Ovary (tissue), 9 donors: ENCODE results near the gene ESM1. TPM values are rescaled to one million over a fixed set of nuclear protein-coding genes. Genes with fewer than 3 reads are reported as not detected.

Experiments
- DNase-seq, 5 donors: peaks; one replicate each; pipeline ENCODE4 v3.0.0-alpha.2; 2019 to 2020
- H3K27ac ChIP-seq, 2 donors: fragments of 200-600 bp; one replicate each; pipeline versions ENCODE4 v1.5.1 to v1.8.0; 2019 to 2022
- H3K27me3 ChIP-seq: fragments of 200-600 bp; one replicate; pipeline ENCODE4 v1.8.0; 2022
- H3K36me3 ChIP-seq: fragments of 200-600 bp; sonication (generic); one replicate; pipeline ENCODE4 v1.5.1; 2019
- H3K4me1 ChIP-seq: one replicate; pipeline ENCODE4 v1.8.1; 2013; ENCODE audit warnings: mild to moderate bottlenecking, moderate library complexity; ENCODE audit not compliant: insufficient read depth
- H3K4me3 ChIP-seq: fragments of 200-600 bp; sonication (generic); one replicate; pipeline ENCODE4 v1.5.1; 2017
- H3K9me3 ChIP-seq, 2 donors: fragments of 200-600 bp in 1 of 2; sonication (generic) in 1 of 2; one replicate each; pipeline versions ENCODE4 v1.5.1 to v1.8.1; 2013 to 2019; ENCODE audit warnings: mild to moderate bottlenecking in 1 of 2, moderate library complexity in 1 of 2
- EP300 ChIP-seq: sonication (generic); formaldehyde crosslinking; IDR thresholded peaks from one replicate; pipeline ENCODE4 v1.6.1; 2017; ENCODE audit warnings: antibody characterized with exemption
- POLR2A ChIP-seq: fragments of 450-650 bp; IDR thresholded peaks from one replicate; pipeline ENCODE4 v1.6.1; 2017; ENCODE audit warnings: antibody characterized with exemption, mild to moderate bottlenecking, moderate library complexity
- WGBS, 3 donors: extraction: QIAGEN DNeasy Blood & Tissue Kit in 1 of 3; methylation state at CpG; one replicate each; pipeline versions ENCODE4 v1.1.5 to v1.1.7; 2013 to 2017; 5-methylcytosine and 5-hydroxymethylcytosine counted together
- intact Hi-C, 4 donors: fragments of 100-400 bp; cut with DNase I; formaldehyde crosslinking; loops; one replicate each; pipeline versions ENCODE4 v1.11.0 to v1.15.1; 2022 to 2023
- polyA plus RNA-seq, 2 donors: library from polyadenylated mRNA; stranded (reverse); fragments of 200-250 nt in 1 of 2; fragments of 350-450 nt in 1 of 2; fragmentation: Illumina TruSeq in 1 of 2; extraction: RNeasy Lipid Tissue Mini Kit (QIAGEN cat#74804) in 1 of 2; gene quantifications; one replicate each; pipeline ENCODE4 v1.2.3, GENCODE V29; 2013 to 2014
- total RNA-seq, 7 donors: library from RNA; depleted of rRNA in 2 of 7; stranded (reverse); fragments of >200 nt in 2 of 7; fragmentation: NEBNext Ultra II Directional in 3 of 7; extraction: Animal tissue kit (Norgen Biotek cat#: 25700) in 3 of 7; gene quantifications; one replicate each; pipeline versions ENCODE4 v1.1.0 to v1.2.4, GENCODE V29; 2016 to 2023
- TF ChIP-seq, protein P1 (sequence below), 3 donors: fragments of 450-650 bp in 2 of 3; fragments of 200-600 bp in 1 of 3; IDR thresholded peaks; one replicate each; pipeline versions ENCODE4 v1.5.1 to v1.8.0; 2016 to 2022; ENCODE audit warnings: antibody characterized with exemption in 3 of 3, mild to moderate bottlenecking in 1 of 3
- donor health status: DM: no; HTN: no; CAD: no; lungs with moderate emphysema.
- donor health status: DM: no; HTN: no; CAD: no.
- donor health status: Bipolar disorder and iron deficiency.
- donor health status: DM: yes; HTN: yes; CAD: no.
- donor health status: DM: no; HTN: no; CAD: no.
- donor health status: DM: yes; HTN: yes; CAD: no.

Gene ESM1
- total and polyA plus RNA-seq, 9 donors, result 0.10 to 1.5 (median 0.35) TPM; not detected in 3

DNA sequence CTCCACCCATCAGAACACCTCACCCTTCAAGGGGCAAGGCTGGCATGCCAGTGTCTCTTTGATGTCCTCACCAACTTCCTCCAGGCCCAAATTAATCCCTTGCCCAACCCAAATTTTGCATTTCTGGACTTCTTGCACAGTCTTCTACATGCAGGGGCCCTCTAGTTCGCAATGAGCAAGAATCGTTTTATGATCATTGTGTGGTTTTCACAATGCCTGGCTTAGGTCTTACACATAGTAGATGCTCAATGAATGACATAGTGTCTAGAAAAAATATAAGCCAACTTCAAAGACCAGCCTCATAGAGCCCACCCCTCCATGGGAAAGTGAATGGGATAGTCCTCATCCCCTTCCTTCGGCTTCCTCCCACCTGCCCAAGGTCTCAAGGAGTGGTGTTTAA, 9.8 kb upstream of the ESM1 start:
- no peak overlapping the region for H3K4me3 ChIP-seq
- H3K36me3 ChIP-seq, result no peaks in the 10 kb centered on the region
- no peak for DNase-seq
- no peak overlapping the region for H3K27ac ChIP-seq
- 90 to 97% (median 91%) methylated on average over 3 of the region's 3 CpGs for WGBS, 3 donors
- no peaks in the 10 kb centered on the region for H3K9me3 ChIP-seq
- H3K4me1 ChIP-seq, result no peaks in the 10 kb centered on the region
- no peaks in the 10 kb centered on the region for H3K27me3 ChIP-seq
- intact Hi-C loops, result no loop called here
- TF ChIP-seq EP300, result no peak
- TF ChIP-seq, protein P1, sequence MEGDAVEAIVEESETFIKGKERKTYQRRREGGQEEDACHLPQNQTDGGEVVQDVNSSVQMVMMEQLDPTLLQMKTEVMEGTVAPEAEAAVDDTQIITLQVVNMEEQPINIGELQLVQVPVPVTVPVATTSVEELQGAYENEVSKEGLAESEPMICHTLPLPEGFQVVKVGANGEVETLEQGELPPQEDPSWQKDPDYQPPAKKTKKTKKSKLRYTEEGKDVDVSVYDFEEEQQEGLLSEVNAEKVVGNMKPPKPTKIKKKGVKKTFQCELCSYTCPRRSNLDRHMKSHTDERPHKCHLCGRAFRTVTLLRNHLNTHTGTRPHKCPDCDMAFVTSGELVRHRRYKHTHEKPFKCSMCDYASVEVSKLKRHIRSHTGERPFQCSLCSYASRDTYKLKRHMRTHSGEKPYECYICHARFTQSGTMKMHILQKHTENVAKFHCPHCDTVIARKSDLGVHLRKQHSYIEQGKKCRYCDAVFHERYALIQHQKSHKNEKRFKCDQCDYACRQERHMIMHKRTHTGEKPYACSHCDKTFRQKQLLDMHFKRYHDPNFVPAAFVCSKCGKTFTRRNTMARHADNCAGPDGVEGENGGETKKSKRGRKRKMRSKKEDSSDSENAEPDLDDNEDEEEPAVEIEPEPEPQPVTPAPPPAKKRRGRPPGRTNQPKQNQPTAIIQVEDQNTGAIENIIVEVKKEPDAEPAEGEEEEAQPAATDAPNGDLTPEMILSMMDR (IDR thresholded peaks at IDR 0.05), result no peak
- no peak for TF ChIP-seq POLR2A

DNA sequence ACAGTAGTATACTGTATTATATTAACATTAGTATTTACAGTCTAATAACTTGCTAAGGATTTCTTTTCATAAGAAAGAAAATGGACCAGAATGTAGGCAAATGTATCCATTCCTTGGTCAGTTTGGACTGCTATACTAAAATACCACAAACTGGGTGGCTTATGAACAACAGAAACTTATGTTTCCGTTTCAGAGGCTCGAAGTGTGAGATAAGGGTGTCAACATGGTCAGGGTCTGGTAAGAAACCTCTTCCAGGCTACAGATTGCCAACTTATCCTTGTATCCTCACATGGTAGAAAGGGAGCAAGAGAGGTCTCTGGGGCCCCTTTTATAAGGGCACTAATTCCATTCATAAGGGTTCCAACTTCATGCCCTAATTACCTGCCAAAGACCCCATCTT, 9.2 kb upstream of the ESM1 start:
- no peaks in the 10 kb centered on the region for H3K27me3 ChIP-seq
- intact Hi-C loops, result no loop called here
- no peaks in the 10 kb centered on the region for H3K4me1 ChIP-seq
- TF ChIP-seq EP300 (no peak), POLR2A (no peak)
- TF ChIP-seq, protein P1 (IDR thresholded peaks at IDR 0.05), result no peak
- H3K4me3 ChIP-seq, result no peak overlapping the region
- H3K27ac ChIP-seq, result no peak overlapping the region
- no peak for DNase-seq
- no peaks in the 10 kb centered on the region for H3K36me3 ChIP-seq
- no peaks in the 10 kb centered on the region for H3K9me3 ChIP-seq
- 30 to 57% (median 49%) methylated on average over 2 of the region's 2 CpGs for WGBS, 3 donors

DNA sequence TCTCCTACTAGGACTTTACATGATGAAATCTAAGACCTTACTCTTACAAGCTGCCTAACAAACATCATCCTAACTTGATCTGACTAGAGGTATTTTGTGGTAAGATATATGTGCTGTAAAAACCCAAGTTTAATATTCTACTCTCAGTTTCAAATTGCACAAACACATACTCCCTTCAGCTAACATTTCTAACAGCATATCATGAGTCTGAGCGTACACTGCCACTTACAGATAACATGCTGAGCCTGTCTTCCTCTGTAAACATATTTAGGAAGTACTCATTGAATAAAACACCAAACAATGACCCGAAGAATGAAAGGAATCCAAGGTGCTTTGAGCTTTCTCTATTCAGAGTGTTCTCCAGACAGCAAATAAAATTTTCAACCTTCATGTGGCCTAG, 7.9 kb upstream of the ESM1 start:
- no peaks in the 10 kb centered on the region for H3K36me3 ChIP-seq
- H3K4me3 ChIP-seq, result no peak overlapping the region
- DNase-seq, result no peak
- intact Hi-C loops, result no loop called here
- H3K4me1 ChIP-seq, result no peaks in the 10 kb centered on the region
- no peaks in the 10 kb centered on the region for H3K27me3 ChIP-seq
- H3K9me3 ChIP-seq, result no peaks in the 10 kb centered on the region
- TF ChIP-seq, protein P1 (IDR thresholded peaks at IDR 0.05), result no peak
- no peak for TF ChIP-seq POLR2A
- no peak for TF ChIP-seq EP300
- 36 to 46% (median 42%) methylated on average over 2 of the region's 2 CpGs for WGBS, 3 donors
- no peak overlapping the region for H3K27ac ChIP-seq

DNA sequence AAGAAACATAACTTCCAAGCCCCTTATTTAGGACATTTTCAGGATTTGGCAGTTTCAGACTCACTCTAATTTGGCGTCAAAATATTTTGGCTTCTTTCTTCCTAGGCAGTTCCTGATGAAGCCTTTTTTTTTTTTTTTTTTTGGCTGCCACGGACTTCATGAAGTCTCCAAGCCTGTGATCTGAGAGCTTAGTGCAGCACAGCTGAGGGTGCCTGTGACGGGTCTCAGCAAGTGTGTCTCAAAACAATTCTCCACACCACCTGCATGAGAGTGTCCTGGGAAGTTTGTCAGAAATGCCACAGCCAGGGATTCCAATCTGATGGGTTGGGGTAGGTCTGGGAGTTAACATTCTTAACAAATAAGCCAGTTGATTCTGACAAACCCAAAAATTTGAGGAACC, 6.0 kb upstream of the ESM1 start:
- 23 to 35% (median 27%) methylated on average over 3 of the region's 3 CpGs for WGBS, 3 donors

More for the DNA sequence above, 6.0 kb upstream of the ESM1 start:
- intact Hi-C loops, result no loop called here
- no peaks in the 10 kb centered on the region for H3K36me3 ChIP-seq
- H3K27ac ChIP-seq, result no peak overlapping the region
- H3K9me3 ChIP-seq, result no peaks in the 10 kb centered on the region
- H3K27me3 ChIP-seq, result no peaks in the 10 kb centered on the region
- DNase-seq, result no peak
- H3K4me3 ChIP-seq, result no peak overlapping the region
- TF ChIP-seq, protein P1 (IDR thresholded peaks at IDR 0.05), result no peak
- TF ChIP-seq POLR2A, result no peak
- no peak for TF ChIP-seq EP300
- H3K4me1 ChIP-seq, result no peaks in the 10 kb centered on the region
